H1 (cell line): ENCODE measurements around the gene ATP13A3. TPM values are rescaled to one million over a fixed set of nuclear protein-coding genes. Genes with fewer than 3 reads are reported as not detected.
A peak's percentile ranks its signal among the peaks of the same experiment; 100 is the strongest.

ENCODE experiments used
- CTCF ChIA-PET: fragments of 300-600 bp; sonication (Branson Sonifier 250); formaldehyde crosslinking; loops from one replicate; lab custom pipeline; 2021; ENCODE audit not compliant: partially characterized antibody; lab: Charles Lee
- POLR2A ChIA-PET: fragments of 300-600 bp; sonication (Branson Sonifier 250); formaldehyde crosslinking; loops from one replicate; lab custom pipeline; 2021; ENCODE audit warnings: inconsistent platforms; ENCODE audit not compliant: partially characterized antibody; lab: Charles Lee
- DNase-seq, 2 experiments: peaks; one replicate each; pipeline versions ENCODE4 v3.0.0 to v3.0.0-alpha.2; 2010 to 2022; ENCODE audit warnings: low spot score in 2 of 2, low read depth in 1 of 2, mixed read lengths in 1 of 2
- FAIRE-seq: peaks from 2 replicates; lab custom pipeline; 2011; peaks lifted over from hg19 to GRCh38; lab: Jason Lieb, UNC
- H2AFZ ChIP-seq: 2 replicates; pipeline ENCODE4 v1.8.1; 2012; ENCODE audit warnings: low read length, inconsistent platforms
- H2AK5ac ChIP-seq: 2 replicates; pipeline ENCODE4 v1.6.1; 2013; ENCODE audit warnings: low read depth, low read length
- H2BK120ac ChIP-seq: replicated peaks from 2 replicates; pipeline ENCODE3; 2013; ENCODE audit warnings: low read depth, low read length, inconsistent platforms
- H2BK12ac ChIP-seq: 2 replicates; pipeline ENCODE4 v1.6.1; 2013; ENCODE audit warnings: low read depth, low read length
- H2BK15ac ChIP-seq: 2 replicates; pipeline ENCODE4 v1.6.1; 2013; ENCODE audit warnings: low read length
- H2BK20ac ChIP-seq: 2 replicates; pipeline ENCODE4 v1.6.1; 2013; ENCODE audit warnings: low read length
- H2BK5ac ChIP-seq: 2 replicates; pipeline ENCODE4 v1.6.1; 2013; ENCODE audit warnings: low read depth, low read length
- H3K14ac ChIP-seq: 2 replicates; pipeline ENCODE4 v1.6.1; 2013; ENCODE audit warnings: inconsistent platforms; ENCODE audit not compliant: insufficient read length
- H3K18ac ChIP-seq: 2 replicates; pipeline ENCODE4 v1.6.1; 2013; ENCODE audit warnings: low read length; ENCODE audit errors: extremely low read depth
- H3K23ac ChIP-seq: 2 replicates; pipeline ENCODE4 v1.6.1; 2013; ENCODE audit warnings: inconsistent platforms; ENCODE audit not compliant: insufficient read length
- H3K23me2 ChIP-seq: 2 replicates; pipeline ENCODE4 v1.6.1; 2013; ENCODE audit warnings: low read depth, low read length
- H3K27ac ChIP-seq: 2 replicates; pipeline ENCODE4 v1.6.1; 2011; ENCODE audit warnings: low read depth, low read length, inconsistent platforms
- H3K27me3 ChIP-seq, 4 experiments: replicated peaks in 1 of 4; 1 replicate in 1 of 4; 2 replicates in 3 of 4; pipeline versions ENCODE4 v1.6.1 to v1.8.1; 2011 to 2013; ENCODE audit warnings: low read length in 3 of 4, mild to moderate bottlenecking in 3 of 4, inconsistent platforms in 2 of 4, mixed read lengths in 2 of 4, moderate library complexity in 1 of 4; ENCODE audit not compliant: control insufficient read depth in 3 of 4, insufficient read depth in 3 of 4; ENCODE audit errors: extremely low read depth in 1 of 4
- H3K36me3 ChIP-seq, 4 experiments: 2 replicates each; pipeline versions ENCODE4 v1.6.1 to v1.8.1; 2011 to 2013; ENCODE audit warnings: mild to moderate bottlenecking in 4 of 4, low read length in 3 of 4, moderate library complexity in 2 of 4, control low read depth in 1 of 4, inconsistent platforms in 1 of 4; ENCODE audit not compliant: insufficient read depth in 4 of 4, control insufficient read depth in 2 of 4
- H3K4ac ChIP-seq: replicated peaks from 2 replicates; pipeline ENCODE3; 2013; ENCODE audit warnings: low read length, low read depth, mixed read lengths, inconsistent platforms; ENCODE audit not compliant: insufficient read length
- H3K4me1 ChIP-seq, 4 experiments: replicated peaks in 1 of 4; 1 replicate in 1 of 4; 2 replicates in 3 of 4; pipeline versions ENCODE4 v1.6.1 to v1.8.1; 2011 to 2013; ENCODE audit warnings: low read length in 3 of 4, inconsistent platforms in 2 of 4, mixed read lengths in 1 of 4; ENCODE audit not compliant: insufficient read depth in 4 of 4, control insufficient read depth in 3 of 4
- H3K4me2 ChIP-seq, 2 experiments: 2 replicates each; pipeline versions ENCODE4 v1.6.1 to v1.8.1; 2011 to 2013; ENCODE audit warnings: low read depth in 2 of 2, low read length in 2 of 2, control low read depth in 1 of 2, inconsistent platforms in 1 of 2, mild to moderate bottlenecking in 1 of 2; ENCODE audit not compliant: insufficient read depth in 1 of 2
- H3K4me3 ChIP-seq, 4 experiments: fragments of 200-600, 300-600 bp in 1 of 4; sonication (generic), shearing (Covaris generic), sonication (Bioruptor Twin) in 1 of 4; 2 replicates each; pipeline versions ENCODE4 v1.5.1 to v1.8.1; 2011 to 2016; ENCODE audit warnings: low read length in 4 of 4, low read depth in 3 of 4, control low read depth in 2 of 4, inconsistent platforms in 2 of 4, mild to moderate bottlenecking in 2 of 4, mixed read lengths in 1 of 4, moderate library complexity in 1 of 4; ENCODE audit not compliant: insufficient read depth in 2 of 4; ENCODE audit errors: extremely low read depth in 1 of 4
- H3K56ac ChIP-seq: replicated peaks from 2 replicates; pipeline ENCODE3; 2013; ENCODE audit warnings: low read depth, mild to moderate bottlenecking, mixed read lengths, low read length, inconsistent platforms; ENCODE audit not compliant: insufficient read length
- H3K79me1 ChIP-seq: 2 replicates; pipeline ENCODE4 v1.6.1; 2013; ENCODE audit warnings: low read depth, low read length, control low read depth
- H3K79me2 ChIP-seq, 2 experiments: 2 replicates each; pipeline versions ENCODE4 v1.6.1 to v1.8.1; 2012 to 2013; ENCODE audit warnings: low read length in 2 of 2, mild to moderate bottlenecking in 2 of 2, inconsistent platforms in 1 of 2; ENCODE audit not compliant: insufficient read depth in 2 of 2, control insufficient read depth in 1 of 2
- H3K9ac ChIP-seq, 4 experiments: replicated peaks in 1 of 4; 1 replicate in 1 of 4; 2 replicates in 3 of 4; pipeline versions ENCODE4 v1.6.1 to v1.8.1; 2011 to 2013; ENCODE audit warnings: low read depth in 3 of 4, low read length in 3 of 4, control low read depth in 2 of 4, mild to moderate bottlenecking in 2 of 4, moderate library complexity in 2 of 4, inconsistent platforms in 1 of 4; ENCODE audit errors: extremely low read depth in 1 of 4
- H3K9me3 ChIP-seq, 2 experiments: 2 replicates each; pipeline versions ENCODE4 v1.6.1 to v1.8.1; 2012 to 2013; ENCODE audit warnings: mild to moderate bottlenecking in 2 of 2, moderate library complexity in 2 of 2, control low read depth in 1 of 2, inconsistent platforms in 1 of 2, low read depth in 1 of 2, low read length in 1 of 2, mixed read lengths in 1 of 2; ENCODE audit not compliant: insufficient read depth in 2 of 2
- H4K20me1 ChIP-seq, 2 experiments: replicated peaks in 1 of 2; 2 replicates each; pipeline versions ENCODE3 to v1.8.1; 2011 to 2013; ENCODE audit warnings: inconsistent platforms in 2 of 2, low read length in 2 of 2, mild to moderate bottlenecking in 1 of 2; ENCODE audit not compliant: insufficient read depth in 2 of 2, control insufficient read depth in 1 of 2
- H4K5ac ChIP-seq: 2 replicates; pipeline ENCODE4 v1.6.1; 2013; ENCODE audit warnings: low read length, low read depth, mixed read lengths, inconsistent platforms; ENCODE audit not compliant: insufficient read length
- H4K8ac ChIP-seq: 2 replicates; pipeline ENCODE4 v1.8.0; 2013; ENCODE audit warnings: mild to moderate bottlenecking, moderate library complexity, low read length, inconsistent platforms; ENCODE audit not compliant: insufficient read depth; ENCODE audit errors: extremely low read depth
- H4K91ac ChIP-seq: replicated peaks from 2 replicates; pipeline ENCODE3; 2013; ENCODE audit warnings: low read length, mixed read lengths, inconsistent platforms; ENCODE audit not compliant: insufficient read length
- ASH2L ChIP-seq: fragments of 200-600, 300-600 bp; sonication (generic); IDR thresholded peaks from one replicate; pipeline ENCODE4 v1.7.1; 2017; ENCODE audit warnings: low read length
- CEBPB ChIP-seq: IDR thresholded peaks from 2 replicates; pipeline ENCODE4 v1.6.1; 2012; ENCODE audit warnings: low read depth, low read length
- CHD1 ChIP-seq: IDR thresholded peaks from 2 replicates; pipeline ENCODE4 v1.6.1; 2012; ENCODE audit warnings: low read depth, low read length, improper control_type of control experiment
- CTBP2 ChIP-seq: IDR thresholded peaks from 2 replicates; pipeline ENCODE4 v1.7.0; 2011; ENCODE audit warnings: borderline replicate concordance, mild to moderate bottlenecking, moderate library complexity, mixed read lengths, low read length; ENCODE audit not compliant: insufficient read depth, insufficient read length
- EZH2 ChIP-seq: fragments of 200-600 bp; sonication (generic); IDR thresholded peaks from 2 replicates; pipeline ENCODE4 v1.7.1; 2012; ENCODE audit warnings: low read depth, mild to moderate bottlenecking, moderate library complexity, low read length, inconsistent platforms; ENCODE audit not compliant: severe bottlenecking
- FOSL1 ChIP-seq: IDR thresholded peaks from 2 replicates; pipeline ENCODE4 v1.6.1; 2011; ENCODE audit warnings: mild to moderate bottlenecking, low read depth, low read length, moderate library complexity; ENCODE audit not compliant: insufficient read depth
- GTF2F1 ChIP-seq: IDR thresholded peaks from 2 replicates; pipeline ENCODE4 v1.6.1; 2012; ENCODE audit warnings: low read depth, low read length, improper control_type of control experiment, borderline replicate concordance
- KDM5A ChIP-seq: fragments of 200-600 bp; IDR thresholded peaks from 2 replicates; pipeline ENCODE4 v1.7.1; 2012; ENCODE audit warnings: mild to moderate bottlenecking, low read length, inconsistent platforms, mixed read lengths
- MAFK ChIP-seq: IDR thresholded peaks from 2 replicates; pipeline ENCODE4 v1.6.1; 2012; ENCODE audit warnings: low read depth, mild to moderate bottlenecking, improper control_type of control experiment, low read length
- SAP30 ChIP-seq: fragments of 300-600 bp; sonication (generic); IDR thresholded peaks from 2 replicates; pipeline ENCODE4 v1.7.1; 2012; ENCODE audit warnings: low read length, moderate library complexity, mild to moderate bottlenecking, inconsistent platforms; ENCODE audit not compliant: insufficient read depth, insufficient replicate concordance
- SRF ChIP-seq: IDR thresholded peaks from 2 replicates; pipeline ENCODE4 v1.6.1; 2011; ENCODE audit warnings: mild to moderate bottlenecking, low read depth, low read length, moderate library complexity
- WGBS, 2 experiments: shearing (Covaris generic) in 1 of 2; methylation state at CpG; one replicate each; pipeline versions ENCODE4 v1.1.6 to v1.1.7; 2013 to 2015; ENCODE audit warnings: low lambda C conversion rate in 2 of 2, mixed read lengths in 2 of 2, inconsistent platforms in 1 of 2, low coverage in 1 of 2, missing lambda C conversion rate in 1 of 2; ENCODE audit not compliant: insufficient replicate concordance in 2 of 2, insufficient coverage in 1 of 2, insufficient read length in 1 of 2; ENCODE audit errors: extremely low coverage in 1 of 2, missing lambda C conversion rate in 1 of 2; 5-methylcytosine and 5-hydroxymethylcytosine counted together
- polyA plus RNA-seq, 7 experiments: library from polyadenylated mRNA; depleted of rRNA in 3 of 7; stranded (reverse) in 5 of 7; unstranded in 2 of 7; fragments of >200 nt in 5 of 7; fragments of 200-250 nt in 2 of 7; gene quantifications; 1 replicate in 5 of 7; 2 replicates in 1 of 7; 4 replicates in 1 of 7; pipeline versions ENCODE4 v1.2.1 to v1.2.3, GENCODE V29; 2011 to 2013; ENCODE audit warnings: missing spikeins in 2 of 7, mixed read lengths in 2 of 7
- total RNA-seq: library from RNA; stranded (reverse); fragmentation: NEBNext Ultra II Directional; extraction: Animal tissue kit (Norgen Biotek cat#: 25700); gene quantifications from 2 replicates; pipeline ENCODE4 v1.2.1, GENCODE V29; 2021
- TF ChIP-seq, protein P1 (sequence below): IDR thresholded peaks from 2 replicates; pipeline ENCODE4 v1.6.1; 2012; ENCODE audit warnings: inconsistent platforms
- TF ChIP-seq, protein P2 (sequence below): IDR thresholded peaks from 2 replicates; pipeline ENCODE4 v1.6.1; 2011; ENCODE audit warnings: low read depth, mild to moderate bottlenecking, low read length; ENCODE audit not compliant: insufficient read depth

Gene ATP13A3
- total and polyA plus RNA-seq, 2 of the 8 experiments (the other 6 are each of a cell fraction or from before 2014, with no cell fraction given): 18.6 to 92.2 TPM

GRCh38 chr3:194386066-194386465 is 100.7 kb downstream of the ATP13A3 start:
- Histone ChIP-seq H3K4me3 (no peak overlapping the region), H2BK120ac (no peak overlapping the region), H4K5ac (no peak overlapping the region), H2BK15ac (no peak overlapping the region), H3K14ac (no peak overlapping the region), H2BK20ac (no peak overlapping the region), H3K4me1 (peaks cover 0 to 7% (median 4%) of the 10 kb centered on the region in 4 experiments; a peak in 3 of 7 replicates), H4K8ac (no peak overlapping the region), H4K20me1 (no peaks in the 10 kb centered on the region), H3K79me1 (no peaks in the 10 kb centered on the region), H3K23ac (no peak overlapping the region), H3K4ac (no peak overlapping the region), H3K79me2 (no peaks in the 10 kb centered on the region), H3K18ac (no peak overlapping the region), H2BK12ac (peak overlapping the region; percentile 29; the same call in 1 of the 2 replicates), H4K91ac (no peak overlapping the region), H3K56ac (no peak overlapping the region), H3K27ac (no peak overlapping the region), H2AFZ (peak overlapping the region; percentile 70; the same call in 1 of the 2 replicates), H3K9ac (no peak overlapping the region), H3K9me3 (peaks cover 0 to 4% of the 10 kb centered on the region in 2 experiments; a peak in 1 of 4 replicates), H2BK5ac (no peak overlapping the region), H2AK5ac (no peak overlapping the region), H3K4me2 (no peak overlapping the region), H3K36me3 (no peaks in the 10 kb centered on the region), H3K23me2 (no peaks in the 10 kb centered on the region), H3K27me3 (peaks cover 0 to 2% (median 0%) of the 10 kb centered on the region in 4 experiments; a peak in 1 of 7 replicates)
- ChIA-PET POLR2A (interaction anchor here (0.8 kb wide), 1 partner anchor 18 kb away, joined by 3 read pairs; no protein-coding TSS in a partner anchor), CTCF (interaction anchor here (0.6 to 4.5 kb wide), 7 partner anchors 9 to 86 kb away, joined by 3 to 21 read pairs (median 4); partner anchors contain the start of gene GP5)
- WGBS, 2 experiments: 86% methylated on average over 15 of the region's 15 CpGs; no CpG with 5 or more reads in 1 of the 2 experiments
- no peak for FAIRE-seq
- peak in 1 of 2 experiments; percentile 41 for DNase-seq
- no peak for TF ChIP-seq SRF
- no peak for TF ChIP-seq GTF2F1
- TF ChIP-seq CHD1: no peak
- no peak for TF ChIP-seq FOSL1
- no peak for TF ChIP-seq ASH2L
- TF ChIP-seq CEBPB: no peak
- TF ChIP-seq EZH2: no peak
- TF ChIP-seq CTBP2: no peak
- TF ChIP-seq, protein P1, sequence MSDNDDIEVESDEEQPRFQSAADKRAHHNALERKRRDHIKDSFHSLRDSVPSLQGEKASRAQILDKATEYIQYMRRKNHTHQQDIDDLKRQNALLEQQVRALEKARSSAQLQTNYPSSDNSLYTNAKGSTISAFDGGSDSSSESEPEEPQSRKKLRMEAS: no peak
- no peak for TF ChIP-seq SAP30
- TF ChIP-seq MAFK: no peak
- TF ChIP-seq, protein P2, sequence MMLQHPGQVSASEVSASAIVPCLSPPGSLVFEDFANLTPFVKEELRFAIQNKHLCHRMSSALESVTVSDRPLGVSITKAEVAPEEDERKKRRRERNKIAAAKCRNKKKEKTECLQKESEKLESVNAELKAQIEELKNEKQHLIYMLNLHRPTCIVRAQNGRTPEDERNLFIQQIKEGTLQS: no peak
- no peak for TF ChIP-seq KDM5A
